Endothelial cell of umbilical vein (primary cell): Measurements from ENCODE around the gene IL25. TPM values are rescaled to one million over a fixed set of nuclear protein-coding genes. Genes with fewer than 3 reads are reported as not detected.

Experiments used
- BruUV-seq: library from RNA; stranded (reverse); fragments of 400-500 nt; replicated peaks from 2 replicates; lab custom pipeline; 2021; lab: Mats Ljungman, UMichigan
- CTCF ChIA-PET: fragments of 300-600, 350-600 bp; sonication (Branson Sonifier 250); formaldehyde crosslinking; loops from one replicate; lab custom pipeline; 2021; ENCODE audit warnings: antibody characterized with exemption, inconsistent platforms; lab: Charles Lee
- POLR2A ChIA-PET: fragments of 300-600, 350-600 bp; sonication (Branson Sonifier 250); formaldehyde crosslinking; loops from one replicate; lab custom pipeline; 2021; ENCODE audit warnings: antibody characterized with exemption, inconsistent platforms; lab: Charles Lee
- DNase-seq: peaks from one replicate; pipeline ENCODE4 v3.0.0-alpha.2; 2011; ENCODE audit warnings: low read depth, low spot score
- FAIRE-seq: peaks from 2 replicates; lab custom pipeline; 2011; peaks lifted over from hg19 to GRCh38; lab: Jason Lieb, UNC
- H2AFZ ChIP-seq: 2 replicates; pipeline ENCODE4 v1.6.0; 2012; ENCODE audit warnings: low read depth, low read length, control low read depth, inconsistent platforms
- H3K27ac ChIP-seq: 2 replicates; pipeline ENCODE4 v1.5.1; 2011; ENCODE audit warnings: low read depth, mild to moderate bottlenecking, control low read depth, low read length, moderate library complexity; ENCODE audit not compliant: insufficient read depth
- H3K27me3 ChIP-seq, 2 experiments: 2 replicates each; pipeline versions ENCODE4 v1.6.0 to v1.6.1; 2011; ENCODE audit warnings: low read length in 2 of 2, mixed read lengths in 1 of 2; ENCODE audit not compliant: control insufficient read depth in 2 of 2, insufficient read depth in 2 of 2
- H3K36me3 ChIP-seq, 2 experiments: 2 replicates in 1 of 2; 3 replicates in 1 of 2; pipeline ENCODE4 v1.5.1; 2011; ENCODE audit warnings: low read length in 2 of 2, mild to moderate bottlenecking in 1 of 2, moderate library complexity in 1 of 2; ENCODE audit not compliant: control insufficient read depth in 2 of 2, insufficient read depth in 2 of 2; ENCODE audit errors: extremely low read depth in 1 of 2
- H3K4me1 ChIP-seq: 3 replicates; pipeline ENCODE4 v1.5.1; 2011; ENCODE audit warnings: mild to moderate bottlenecking, low read length; ENCODE audit not compliant: control insufficient read depth, insufficient read depth; ENCODE audit errors: extremely low read depth
- H3K4me2 ChIP-seq: 2 replicates; pipeline ENCODE4 v1.6.1; 2011; ENCODE audit warnings: low read length, control low read depth, mixed read lengths; ENCODE audit not compliant: insufficient read depth
- H3K4me3 ChIP-seq, 3 experiments: fragments of 200-600 bp in 1 of 3; sonication (generic), shearing (Covaris generic) in 1 of 3; replicated peaks in 1 of 3; 2 replicates each; pipeline ENCODE4 v1.5.1; 2011 to 2016; ENCODE audit warnings: control low read depth in 3 of 3, low read length in 3 of 3, mild to moderate bottlenecking in 2 of 3, inconsistent platforms in 1 of 3, low read depth in 1 of 3, moderate library complexity in 1 of 3; ENCODE audit not compliant: insufficient read depth in 1 of 3
- H3K79me2 ChIP-seq: 2 replicates; pipeline ENCODE4 v1.6.0; 2012; ENCODE audit warnings: low read length, inconsistent platforms; ENCODE audit not compliant: control insufficient read depth, insufficient read depth
- H3K9ac ChIP-seq: replicated peaks from 2 replicates; pipeline ENCODE3; 2011; ENCODE audit warnings: low read length, control low read depth; ENCODE audit not compliant: insufficient read depth; ENCODE audit errors: extremely low read depth
- H3K9me1 ChIP-seq: replicated peaks from 3 replicates; pipeline ENCODE4 v1.6.0; 2011; ENCODE audit warnings: mild to moderate bottlenecking, low read length; ENCODE audit not compliant: control insufficient read depth, insufficient read depth; ENCODE audit errors: extremely low read depth
- H3K9me3 ChIP-seq: replicated peaks from 2 replicates; pipeline ENCODE4 v1.5.1; 2012; ENCODE audit warnings: low read length, inconsistent platforms; ENCODE audit not compliant: control insufficient read depth, insufficient read depth
- H4K20me1 ChIP-seq: replicated peaks from 2 replicates; pipeline ENCODE3; 2011; ENCODE audit warnings: mild to moderate bottlenecking, low read length; ENCODE audit not compliant: control insufficient read depth, insufficient read depth; ENCODE audit errors: extremely low read depth
- EZH2 ChIP-seq: IDR thresholded peaks from 2 replicates; pipeline ENCODE4 v1.6.1; 2012; ENCODE audit warnings: borderline replicate concordance, low read depth, mild to moderate bottlenecking, moderate library complexity, low read length, inconsistent platforms; ENCODE audit not compliant: severe bottlenecking
- FOS ChIP-seq: IDR thresholded peaks from 2 replicates; pipeline ENCODE4 v1.6.1; 2011; ENCODE audit warnings: mild to moderate bottlenecking, low read length, moderate library complexity, borderline replicate concordance; ENCODE audit not compliant: insufficient read depth
- GATA2 ChIP-seq: IDR thresholded peaks from 2 replicates; pipeline ENCODE4 v1.7.0; 2011; ENCODE audit warnings: low read depth, mild to moderate bottlenecking, moderate library complexity, mixed read lengths, low read length; ENCODE audit not compliant: insufficient read length, insufficient read depth
- JUN ChIP-seq: IDR thresholded peaks from 2 replicates; pipeline ENCODE4 v1.6.1; 2011; ENCODE audit warnings: borderline replicate concordance, low read depth; ENCODE audit not compliant: insufficient read length, insufficient read depth
- MYC ChIP-seq: IDR thresholded peaks from one replicate; pipeline ENCODE4 v1.6.1; 2011; ENCODE audit warnings: mild to moderate bottlenecking, low read depth, low read length
- POLR2A ChIP-seq: IDR thresholded peaks from 2 replicates; pipeline ENCODE4 v1.6.1; 2012; ENCODE audit warnings: low read depth, mild to moderate bottlenecking, control low read depth, low read length
- POLR2AphosphoS5 ChIP-seq: IDR thresholded peaks from 2 replicates; pipeline ENCODE4 v1.6.1; 2012; ENCODE audit warnings: low read depth, mild to moderate bottlenecking, control low read depth, low read length, moderate library complexity; ENCODE audit not compliant: insufficient read depth
- dilution Hi-C: fragments of 300-500 bp; cut with MboI; formaldehyde crosslinking; loops from one replicate; pipeline ENCODE4 v1.15.0; 2019; ENCODE audit warnings: low sequenced_read_pairs; ENCODE audit not compliant: extremely low pct_ligation_motif_present
- intact Hi-C: fragments of 100-400 bp; cut with micrococcal nuclease; formaldehyde crosslinking; loops from one replicate; pipeline ENCODE4 v1.10.0; 2022
- polyA plus RNA-seq, 4 experiments: library from polyadenylated mRNA; depleted of rRNA in 3 of 4; stranded (reverse) in 3 of 4; unstranded in 1 of 4; fragments of >200 nt; gene quantifications; 2 replicates each; pipeline versions ENCODE4 v1.2.1 to v1.2.3, GENCODE V29; 2011 to 2012; ENCODE audit warnings: missing spikeins in 1 of 4
- total RNA-seq: library from RNA; stranded (reverse); gene quantifications from 2 replicates; pipeline ENCODE4 v1.2.3, GENCODE V29; 2021
- TF ChIP-seq, protein P1 (sequence below): IDR thresholded peaks from 2 replicates; pipeline ENCODE4 v1.6.1; 2011; ENCODE audit not compliant: insufficient read depth, insufficient read length
- TF ChIP-seq, protein P2 (sequence below), 2 donors: IDR thresholded peaks; 1 replicate in 1 of 2; 2 replicates in 1 of 2; pipeline ENCODE4 v1.5.1; 2011; ENCODE audit warnings: low read length in 2 of 2, mild to moderate bottlenecking in 2 of 2, moderate library complexity in 2 of 2, control low read depth in 1 of 2, inconsistent platforms in 1 of 2, low read depth in 1 of 2; ENCODE audit not compliant: insufficient read depth in 1 of 2; ENCODE audit errors: extremely low read depth in 1 of 2

The IL25 gene
- total and polyA plus RNA-seq, 2 donors (not counting 3 experiments of a cell fraction or from before 2014, with no cell fraction given), result not detected

DNA sequence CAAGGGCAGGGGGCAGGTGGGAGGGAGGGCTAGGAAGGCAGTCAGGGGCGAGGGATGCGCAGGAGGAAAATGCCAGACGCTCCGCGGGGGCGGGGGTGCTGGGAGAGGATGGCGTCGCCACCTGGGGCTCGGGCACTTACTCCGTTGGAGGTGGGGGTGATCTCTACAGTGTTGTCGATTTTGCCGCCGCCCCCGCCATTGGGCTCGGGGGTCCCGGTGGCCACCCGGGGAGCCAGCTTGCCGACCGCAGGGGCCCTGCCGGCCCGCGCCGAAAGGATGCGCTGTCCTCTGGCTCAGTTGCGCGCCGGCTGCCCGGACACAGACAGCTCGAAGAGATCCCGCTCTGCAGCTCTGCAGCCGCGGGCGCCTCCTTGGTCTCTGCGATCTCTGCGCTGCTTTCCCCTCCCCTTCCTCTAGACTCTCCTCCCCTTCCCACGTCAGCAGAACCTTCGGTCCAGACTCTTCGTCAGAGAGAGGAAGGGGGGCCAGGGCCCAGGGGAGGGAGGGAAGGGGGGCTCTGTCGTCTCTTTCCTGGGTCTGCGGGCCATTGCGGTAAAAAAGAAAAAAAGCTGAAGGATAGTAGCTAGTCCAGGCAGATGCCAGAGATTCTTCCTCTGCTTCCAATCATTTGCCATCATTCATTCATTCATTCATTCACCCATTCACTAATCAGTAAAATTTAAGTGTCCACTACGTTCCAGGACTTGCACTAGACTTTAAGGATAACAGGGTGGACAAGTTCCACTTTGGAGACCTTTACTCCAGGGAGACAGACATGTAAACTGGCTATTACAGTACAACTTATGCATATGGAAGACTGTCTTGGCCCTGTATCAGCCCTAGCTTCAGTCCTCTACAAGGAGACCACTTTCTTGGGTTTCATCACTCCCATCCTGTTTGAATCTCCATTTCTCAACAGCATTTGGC lies 19.8 kb upstream of the IL25 start, which contains the start of gene SLC22A17:
Gene SLC22A17, minus strand, starts transcription at position 382 of the 927 bp plus-strand sequence.
- Histone ChIP-seq H3K4me2 (peak within 1 kb of the TSS; percentile 17), H3K9me3 (no peaks in the 10 kb centered on the region), H3K9ac (no peak within 1 kb of the TSS), H3K36me3 (no peaks in the 10 kb centered on the region), H4K20me1 (no peaks in the 10 kb centered on the region), H3K9me1 (no peaks in the 10 kb centered on the region), H3K27me3 (peaks cover 32 to 36% of the 10 kb centered on the region in 2 experiments), H3K79me2 (no peaks in the 10 kb centered on the region), H3K4me1 (no peaks in the 10 kb centered on the region), H3K27ac (no peak within 1 kb of the TSS), H2AFZ (peak within 1 kb of the TSS; percentile 50), H3K4me3 (peak within 1 kb of the TSS in 1 of 3 experiments; percentile 45)
- BruUV-seq, result no TSS peak
- TF ChIP-seq EZH2, result peak; percentile 76
- TF ChIP-seq, protein P1, sequence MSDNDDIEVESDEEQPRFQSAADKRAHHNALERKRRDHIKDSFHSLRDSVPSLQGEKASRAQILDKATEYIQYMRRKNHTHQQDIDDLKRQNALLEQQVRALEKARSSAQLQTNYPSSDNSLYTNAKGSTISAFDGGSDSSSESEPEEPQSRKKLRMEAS, result no peak
- dilution Hi-C loops, result no loop called here
- CTCF ChIA-PET, result interaction anchor here (0.6 to 1.9 kb wide), 5 partner anchors 16 to 288 kb away, joined by 3 to 7 read pairs (median 4); no protein-coding TSS in a partner anchor
- peak; percentile 59 for DNase-seq
- intact Hi-C loops, result no loop called here
- FAIRE-seq, result no peak
- POLR2A ChIA-PET, result no interaction called here

DNA sequence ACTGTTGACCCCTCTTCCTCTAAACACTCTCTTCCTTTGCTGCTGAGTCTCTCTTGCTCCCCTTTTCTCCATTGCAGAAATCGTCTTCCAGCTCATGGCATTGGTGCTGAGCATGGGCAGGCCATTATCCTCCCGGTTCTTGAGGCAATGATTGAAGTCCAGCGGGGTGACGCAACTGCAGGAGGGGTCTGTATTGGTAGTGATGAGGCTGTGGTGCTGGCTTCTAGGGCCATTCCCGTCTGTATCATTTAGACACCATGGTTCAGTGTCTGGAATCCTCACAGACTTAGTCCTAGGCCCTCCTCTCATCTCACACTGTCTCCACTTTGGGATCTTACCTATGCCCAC lies 19.2 kb upstream of the IL25 start:
- H3K36me3 ChIP-seq, result no peaks in the 10 kb centered on the region
- H3K9ac ChIP-seq, result no peak overlapping the region
- H3K4me2 ChIP-seq, result no peak overlapping the region
- H3K4me1 ChIP-seq, result no peaks in the 10 kb centered on the region
- DNase-seq, result no peak
- dilution Hi-C loops, result no loop called here
- FAIRE-seq, result no peak
- H3K27me3 ChIP-seq, result peaks cover 32 to 36% of the 10 kb centered on the region in 2 experiments
- H3K9me3 ChIP-seq, result no peaks in the 10 kb centered on the region
- ChIA-PET POLR2A (no interaction called here), CTCF (interaction anchor here (1.7 to 1.9 kb wide), 2 partner anchors 16 to 27 kb away, joined by 6 to 7 read pairs; no protein-coding TSS in a partner anchor)
- no peak overlapping the region for H2AFZ ChIP-seq
- H3K79me2 ChIP-seq, result no peaks in the 10 kb centered on the region
- H3K9me1 ChIP-seq, result no peaks in the 10 kb centered on the region
- TF ChIP-seq FOS (no peak), POLR2AphosphoS5 (no peak), MYC (no peak), GATA2 (no peak), EZH2 (no peak), POLR2A (no peak), JUN (no peak)
- TF ChIP-seq, protein P2, sequence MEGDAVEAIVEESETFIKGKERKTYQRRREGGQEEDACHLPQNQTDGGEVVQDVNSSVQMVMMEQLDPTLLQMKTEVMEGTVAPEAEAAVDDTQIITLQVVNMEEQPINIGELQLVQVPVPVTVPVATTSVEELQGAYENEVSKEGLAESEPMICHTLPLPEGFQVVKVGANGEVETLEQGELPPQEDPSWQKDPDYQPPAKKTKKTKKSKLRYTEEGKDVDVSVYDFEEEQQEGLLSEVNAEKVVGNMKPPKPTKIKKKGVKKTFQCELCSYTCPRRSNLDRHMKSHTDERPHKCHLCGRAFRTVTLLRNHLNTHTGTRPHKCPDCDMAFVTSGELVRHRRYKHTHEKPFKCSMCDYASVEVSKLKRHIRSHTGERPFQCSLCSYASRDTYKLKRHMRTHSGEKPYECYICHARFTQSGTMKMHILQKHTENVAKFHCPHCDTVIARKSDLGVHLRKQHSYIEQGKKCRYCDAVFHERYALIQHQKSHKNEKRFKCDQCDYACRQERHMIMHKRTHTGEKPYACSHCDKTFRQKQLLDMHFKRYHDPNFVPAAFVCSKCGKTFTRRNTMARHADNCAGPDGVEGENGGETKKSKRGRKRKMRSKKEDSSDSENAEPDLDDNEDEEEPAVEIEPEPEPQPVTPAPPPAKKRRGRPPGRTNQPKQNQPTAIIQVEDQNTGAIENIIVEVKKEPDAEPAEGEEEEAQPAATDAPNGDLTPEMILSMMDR (IDR thresholded peaks at IDR 0.05; ENCODE audit: extremely low read depth in 1 of 2, insufficient read depth in 1 of 2, low read depth in 1 of 2, low read length in 2 of 2), result no peak
- TF ChIP-seq, protein P1, result no peak
- H3K27ac ChIP-seq, result no peak overlapping the region
- H4K20me1 ChIP-seq, result no peaks in the 10 kb centered on the region
- H3K4me3 ChIP-seq, result no peak overlapping the region
- intact Hi-C loops, result no loop called here
- BruUV-seq, result no TSS peak
